GM19099 (cell line): Measurements from ENCODE around the gene NTN5.

ENCODE experiments used
- POLR2A ChIP-seq: IDR thresholded peaks from 3 replicates; pipeline ENCODE4 v1.6.1; 2011; ENCODE audit warnings: low read depth; ENCODE audit not compliant: insufficient read length; ENCODE audit errors: extremely low read depth

NTN5 gene

DNA sequence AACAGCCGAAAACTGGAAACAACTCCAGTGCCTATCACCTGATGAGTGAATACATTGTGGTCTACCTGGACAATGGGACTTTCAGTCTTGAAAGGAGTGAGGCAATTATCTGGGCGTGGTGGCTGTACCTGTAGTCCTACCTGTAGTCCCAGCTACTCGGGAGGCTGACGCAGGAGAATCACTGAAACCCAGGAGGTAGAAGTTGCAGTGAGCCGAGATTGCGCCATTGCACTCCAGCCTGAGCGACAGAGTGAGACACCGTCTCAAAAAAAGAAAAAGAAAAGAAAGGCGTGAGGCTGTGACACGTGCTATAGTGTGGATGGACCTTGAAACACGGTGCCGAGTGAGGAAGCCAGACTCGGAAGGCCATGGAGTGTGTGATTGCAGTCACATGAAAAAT lies 4.1 kb upstream of the NTN5 start:
- TF ChIP-seq POLR2A = no peak

GRCh38 chr19:48676487-48676886 lies 3.7 kb upstream of the NTN5 start:
- TF ChIP-seq POLR2A = no peak

GRCh38 chr19:48674921-48675824 lies 2.4 kb upstream of the NTN5 start:
- no peak for TF ChIP-seq POLR2A

GRCh38 chr19:48674216-48674809 lies 1.5 kb upstream of the NTN5 start:
- TF ChIP-seq POLR2A = no peak

- TF ChIP-seq POLR2A = no peak
These were observed 751 bp upstream of the NTN5 start for GRCh38 chr19:48673436-48674100.

GRCh38 chr19:48671446-48671995 lies 1.3 kb downstream of the NTN5 start:
- TF ChIP-seq POLR2A = no peak

GRCh38 chr19:48670699-48671445 lies 1.9 kb downstream of the NTN5 start:
- no peak for TF ChIP-seq POLR2A

- no peak for TF ChIP-seq POLR2A
These were observed 2.7 kb downstream of the NTN5 start for GRCh38 chr19:48669903-48670668.

GRCh38 chr19:48668761-48669160 lies 4.1 kb downstream of the NTN5 start:
- TF ChIP-seq POLR2A = no peak

DNA sequence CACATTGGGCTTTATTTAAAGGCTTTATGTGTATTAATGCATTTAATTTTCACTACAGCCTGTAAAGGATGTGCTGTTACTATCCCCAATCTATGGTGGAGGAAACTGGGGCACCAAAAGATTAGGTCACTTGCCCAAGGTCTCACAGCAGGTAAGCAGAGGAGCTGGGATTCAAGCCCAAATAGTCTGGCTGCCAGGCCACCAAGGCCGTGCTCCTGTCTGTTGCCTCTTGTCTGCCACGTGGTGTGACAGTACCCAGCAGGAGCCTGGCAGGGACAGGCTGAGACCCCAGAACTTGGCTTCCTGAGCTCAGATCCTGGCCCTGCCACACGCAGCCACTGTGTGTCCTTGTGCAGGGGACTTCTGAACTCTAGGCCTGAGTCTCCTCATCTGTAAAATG lies 4.5 kb downstream of the NTN5 start:
- no peak for TF ChIP-seq POLR2A

GRCh38 chr19:48665786-48666185 lies 7.0 kb downstream of the NTN5 start:
- TF ChIP-seq POLR2A = no peak

GRCh38 chr19:48664476-48664875 lies 8.3 kb downstream of the NTN5 start:
- no peak for TF ChIP-seq POLR2A

GRCh38 chr19:48663667-48664066 lies 9.2 kb downstream of the NTN5 start:
- no peak for TF ChIP-seq POLR2A

DNA sequence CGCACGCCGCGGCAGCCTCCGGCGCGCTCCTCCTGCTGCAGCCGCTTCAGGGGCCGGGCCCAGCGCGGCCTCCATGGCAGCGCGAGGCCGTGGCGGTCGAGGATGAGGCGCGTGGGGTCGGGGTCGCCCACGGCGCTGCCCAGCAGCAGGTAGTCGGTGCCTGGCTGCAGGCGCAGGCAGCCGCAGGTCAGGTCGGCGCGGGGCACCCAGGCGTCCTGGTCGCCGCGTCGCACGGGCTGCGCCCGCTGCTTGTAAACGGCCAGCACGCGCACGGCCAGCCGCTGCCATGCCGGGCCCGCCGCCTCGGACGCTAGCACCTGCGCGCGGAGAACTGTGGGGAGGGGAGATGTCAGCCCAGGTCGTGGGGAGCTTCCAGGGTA lies 11.1 kb downstream of the NTN5 start:
- no peak for TF ChIP-seq POLR2A
